Measurements from ENCODE around the gene ABO.
"Not testable (repeated sequence)": the region's sequence is repeated elsewhere in the genome, so short reads cannot be mapped to it uniquely, and the experiment has no call there.

ABO gene

GRCh38 chr9:133238851-133239532 lies 36.0 kb downstream of the ABO start:
- DNase-seq, result no peak

- no peak for DNase-seq
Measured at GRCh38 chr9:133238272-133238850, 36.6 kb downstream of the ABO start.

- DNase-seq, result no peak
Measured at GRCh38 chr9:133237035-133237731, 37.8 kb downstream of the ABO start.

GRCh38 chr9:133236291-133237034 lies 38.5 kb downstream of the ABO start:
- DNase-seq, result not testable (repeated sequence)

GRCh38 chr9:133235549-133236222 lies 39.3 kb downstream of the ABO start:
- no peak for DNase-seq

- no peak for DNase-seq
Measured at GRCh38 chr9:133234577-133235322, 40.3 kb downstream of the ABO start.

- DNase-seq, result no peak
Measured at GRCh38 chr9:133233681-133234432, 41.1 kb downstream of the ABO start.

GRCh38 chr9:133231934-133232568 lies 43.0 kb downstream of the ABO start:
- not testable (repeated sequence) for DNase-seq

GRCh38 chr9:133230514-133230913 lies 44.5 kb downstream of the ABO start:
- not testable (repeated sequence) for DNase-seq

- DNase-seq, result no peak
Measured at GRCh38 chr9:133230093-133230492, 44.9 kb downstream of the ABO start.

GRCh38 chr9:133228474-133229193 lies 46.4 kb downstream of the ABO start:
- DNase-seq, result not testable (repeated sequence)

- not testable (repeated sequence) for DNase-seq
Measured at GRCh38 chr9:133227996-133228395, 47.0 kb downstream of the ABO start.

GRCh38 chr9:133227242-133227860 lies 47.6 kb downstream of the ABO start:
- DNase-seq, result no peak

- DNase-seq, result no peak
Measured at GRCh38 chr9:133226219-133227171, 48.5 kb downstream of the ABO start.

GRCh38 chr9:133225171-133226011 lies 49.6 kb downstream of the ABO start:
- no peak for DNase-seq

GRCh38 chr9:133224762-133225161 lies 50.2 kb downstream of the ABO start:
- no peak for DNase-seq

- not testable (repeated sequence) for DNase-seq
Measured at GRCh38 chr9:133223159-133223756, 51.7 kb downstream of the ABO start.

Data from NCI-H2171 (cell line).